Measurements from ENCODE around the gene DAAM2.

Gene DAAM2

GRCh38 chr6:39853604-39854003 is 61.4 kb downstream of the DAAM2 start:
- H3K4me3 ChIP-seq (replicated peaks in 1 of 2; ENCODE audit: low read depth in 2 of 2, low read length in 2 of 2) = no peak overlapping the region
- TF ChIP-seq CTCF (IDR thresholded peaks at IDR 0.05; ENCODE audit: low read depth, low read length) = no peak
- no peak for DNase-seq (ENCODE audit: low read depth in 2 of 2)

- no peak for TF ChIP-seq CTCF (IDR thresholded peaks at IDR 0.05; ENCODE audit: low read depth, low read length)
- no peak overlapping the region for H3K4me3 ChIP-seq (replicated peaks in 1 of 2; ENCODE audit: low read depth in 2 of 2, low read length in 2 of 2)
- peak in 1 of 2 donors; percentile 67 for DNase-seq (ENCODE audit: low read depth in 2 of 2)
Measured at GRCh38 chr6:39855356-39855995, 63.3 kb downstream of the DAAM2 start.

GRCh38 chr6:39859025-39859424 is 66.8 kb downstream of the DAAM2 start:
- DNase-seq (ENCODE audit: low read depth in 2 of 2) = no peak
- TF ChIP-seq CTCF (IDR thresholded peaks at IDR 0.05; ENCODE audit: low read depth, low read length) = no peak
- no peak overlapping the region for H3K4me3 ChIP-seq (replicated peaks in 1 of 2; ENCODE audit: low read depth in 2 of 2, low read length in 2 of 2)

GRCh38 chr6:39861663-39862062 is 69.5 kb downstream of the DAAM2 start:
- no peak for TF ChIP-seq CTCF (IDR thresholded peaks at IDR 0.05; ENCODE audit: low read depth, low read length)
- DNase-seq (ENCODE audit: low read depth in 2 of 2) = no peak
- no peak overlapping the region for H3K4me3 ChIP-seq (replicated peaks in 1 of 2; ENCODE audit: low read depth in 2 of 2, low read length in 2 of 2)

GRCh38 chr6:39865011-39865888 is 73.1 kb downstream of the DAAM2 start:
- peak; percentile 84 for TF ChIP-seq CTCF (IDR thresholded peaks at IDR 0.05; ENCODE audit: low read depth, low read length)
- DNase-seq (ENCODE audit: low read depth in 2 of 2) = peak; percentile 75 to 81

GRCh38 chr6:39867592-39867991 is 75.4 kb downstream of the DAAM2 start:
- no peak for DNase-seq (ENCODE audit: low read depth in 2 of 2)
- TF ChIP-seq CTCF (IDR thresholded peaks at IDR 0.05; ENCODE audit: low read depth, low read length) = no peak
- no peak overlapping the region for H3K4me3 ChIP-seq (replicated peaks in 1 of 2; ENCODE audit: low read depth in 2 of 2, low read length in 2 of 2)

More at GRCh38 chr6:39865011-39865888, 73.1 kb downstream of the DAAM2 start:
- no peak overlapping the region for H3K4me3 ChIP-seq (replicated peaks in 1 of 2; ENCODE audit: low read depth in 2 of 2, low read length in 2 of 2)
